ENCODE results near the gene PLA2G2C. TPM values are rescaled to one million over a fixed set of nuclear protein-coding genes. Genes with fewer than 3 reads are reported as not detected.
"Not testable (repeated sequence)": the region's sequence is repeated elsewhere in the genome, so short reads cannot be mapped to it uniquely, and the experiment has no call there.

The PLA2G2C gene
- not detected for total RNA-seq

DNA sequence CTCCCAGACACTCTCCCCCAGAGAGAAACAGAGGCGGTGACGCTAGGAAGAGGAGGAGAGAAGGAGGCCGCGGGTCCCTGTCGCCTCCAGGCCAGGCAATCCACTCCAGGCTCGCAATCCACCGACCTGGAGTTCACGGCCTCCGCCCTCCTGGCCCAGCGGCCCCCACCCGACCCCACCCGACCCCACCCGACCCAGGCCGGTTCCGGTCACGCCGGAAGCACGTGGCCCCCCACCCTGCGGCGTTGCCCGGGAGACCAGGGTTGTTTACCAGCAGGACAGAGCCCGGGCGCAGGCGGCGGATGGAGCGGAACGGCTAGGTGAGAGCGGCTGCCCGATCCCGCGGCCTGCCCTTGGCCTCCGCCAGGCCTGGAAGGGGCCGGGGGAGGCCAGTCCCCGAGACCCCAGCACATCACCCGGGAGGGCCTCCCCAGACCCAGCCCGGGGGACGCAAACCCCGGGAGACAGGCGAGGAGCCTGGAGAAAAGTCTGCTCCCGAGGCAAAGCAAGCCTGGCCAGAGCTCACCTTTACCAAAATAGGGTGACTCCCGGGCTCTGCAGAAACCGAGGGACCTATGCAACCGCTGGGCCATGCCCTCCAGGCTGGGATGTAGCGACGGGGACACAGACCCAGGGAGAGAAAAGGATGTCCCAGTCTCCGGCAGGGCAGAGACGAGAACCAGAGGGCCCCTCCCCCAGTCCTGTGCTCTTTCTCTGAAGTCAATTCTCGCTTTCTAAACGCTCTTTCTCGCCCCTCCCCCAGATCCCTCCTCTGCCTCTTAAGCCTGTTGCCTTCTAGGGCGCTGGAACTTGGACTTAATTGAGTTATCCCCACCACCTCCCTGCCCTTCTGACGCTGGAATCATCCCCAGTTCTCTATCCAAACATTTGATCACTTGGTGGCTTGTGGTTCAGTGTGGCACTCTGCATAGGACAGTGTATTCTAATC lies at the start of gene PLA2G2C, which contains the start of gene UBXN10:
Gene PLA2G2C, minus strand, starts transcription at position 685 of the 949 bp plus-strand sequence. CDS start 9,155 bp downstream, outside the sequence.
Gene UBXN10, plus strand, starts transcription at position 263 of the 949 bp plus-strand sequence. CDS start 4,466 bp downstream, outside the sequence.
- peak; percentile 43 for ATAC-seq (ENCODE audit: low read depth)
- H3K36me3 Mint-ChIP-seq: peaks cover 2% of the 10 kb centered on the region
- peak within 1 kb of the TSS; percentile 81 for H3K4me3 Mint-ChIP-seq
- POLR2A ChIA-PET: no interaction called here
- peak within 1 kb of the TSS; percentile 85 for H3K27ac Mint-ChIP-seq
- peaks cover 43% of the 10 kb centered on the region for H3K4me1 Mint-ChIP-seq
- peaks cover 33% of the 10 kb centered on the region for H3K27me3 Mint-ChIP-seq
- peak; percentile 76 for DNase-seq
- no peaks in the 10 kb centered on the region for H3K9me3 Mint-ChIP-seq

GRCh38 chr1:20234788-20235535 lies 48.6 kb upstream of the PLA2G2C start:
- no peak for DNase-seq
- no peak overlapping the region for H3K4me3 Mint-ChIP-seq

GRCh38 chr1:20233866-20234265 lies 47.5 kb upstream of the PLA2G2C start:
- no peak for ATAC-seq (ENCODE audit: low read depth)
- Mint-ChIP-seq H3K27ac (no peak overlapping the region), H3K36me3 (no peaks in the 10 kb centered on the region), H3K4me1 (no peaks in the 10 kb centered on the region), H3K27me3 (peaks cover 40% of the 10 kb centered on the region), H3K4me3 (no peak overlapping the region), H3K9me3 (no peaks in the 10 kb centered on the region)
- DNase-seq: no peak
- POLR2A ChIA-PET: no interaction called here

More at GRCh38 chr1:20234788-20235535, 48.6 kb upstream of the PLA2G2C start:
- Mint-ChIP-seq H3K36me3 (no peaks in the 10 kb centered on the region), H3K4me1 (no peaks in the 10 kb centered on the region), H3K27me3 (peaks cover 45% of the 10 kb centered on the region), H3K27ac (peak overlapping the region; percentile 1), H3K9me3 (no peaks in the 10 kb centered on the region)
- POLR2A ChIA-PET: no interaction called here
- ATAC-seq (ENCODE audit: low read depth): no peak

DNA sequence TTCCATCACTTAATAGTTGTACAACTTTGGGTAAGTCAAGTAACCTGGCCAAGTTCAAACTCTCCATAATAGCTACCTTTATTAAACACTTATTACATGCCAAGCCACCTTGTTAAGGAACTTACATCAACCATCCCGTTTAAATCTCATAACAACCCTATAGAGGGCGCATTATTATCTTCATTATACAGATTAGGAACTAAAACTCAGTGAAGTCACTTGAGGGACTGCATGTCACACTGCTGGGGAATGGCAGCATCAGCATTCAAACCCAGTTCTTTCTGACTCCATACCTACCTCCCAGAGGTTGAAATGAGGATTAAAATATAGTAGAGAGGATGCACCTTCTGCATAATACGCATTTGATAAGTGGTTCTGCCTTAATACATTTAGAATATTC lies 47.1 kb upstream of the PLA2G2C start:
- Mint-ChIP-seq H3K4me3 (no peak overlapping the region), H3K27me3 (peaks cover 43% of the 10 kb centered on the region), H3K4me1 (no peaks in the 10 kb centered on the region), H3K27ac (no peak overlapping the region), H3K36me3 (no peaks in the 10 kb centered on the region), H3K9me3 (no peaks in the 10 kb centered on the region)
- DNase-seq (no peak), ATAC-seq (ENCODE audit: low read depth) (no peak)
- POLR2A ChIA-PET: no interaction called here

GRCh38 chr1:20232564-20232963 lies 46.2 kb upstream of the PLA2G2C start:
- ATAC-seq (ENCODE audit: low read depth); POLR2A ChIA-PET: not testable (repeated sequence)

GRCh38 chr1:20229171-20229570 lies 42.9 kb upstream of the PLA2G2C start:
- Mint-ChIP-seq H3K4me1 (no peaks in the 10 kb centered on the region), H3K36me3 (no peaks in the 10 kb centered on the region), H3K27ac (no peak overlapping the region), H3K27me3 (peaks cover 51% of the 10 kb centered on the region), H3K4me3 (no peak overlapping the region), H3K9me3 (no peaks in the 10 kb centered on the region)
- ATAC-seq (ENCODE audit: low read depth) (no peak), DNase-seq (no peak)
- POLR2A ChIA-PET: no interaction called here

More at GRCh38 chr1:20232564-20232963, 46.2 kb upstream of the PLA2G2C start:
- H3K27me3 Mint-ChIP-seq: peaks cover 51% of the 10 kb centered on the region
- H3K4me3 Mint-ChIP-seq, H3K36me3 Mint-ChIP-seq, H3K4me1 Mint-ChIP-seq, H3K27ac Mint-ChIP-seq, H3K9me3 Mint-ChIP-seq, DNase-seq: not testable (repeated sequence)

GRCh38 chr1:20228314-20228825 lies 42.1 kb upstream of the PLA2G2C start:
- no peak overlapping the region for H3K4me3 Mint-ChIP-seq
- no peaks in the 10 kb centered on the region for H3K36me3 Mint-ChIP-seq
- H3K27ac Mint-ChIP-seq: no peak overlapping the region
- DNase-seq (no peak), ATAC-seq (ENCODE audit: low read depth) (no peak)
- peaks cover 51% of the 10 kb centered on the region for H3K27me3 Mint-ChIP-seq
- POLR2A ChIA-PET: no interaction called here
- H3K9me3 Mint-ChIP-seq: no peaks in the 10 kb centered on the region
- H3K4me1 Mint-ChIP-seq: no peaks in the 10 kb centered on the region

DNA sequence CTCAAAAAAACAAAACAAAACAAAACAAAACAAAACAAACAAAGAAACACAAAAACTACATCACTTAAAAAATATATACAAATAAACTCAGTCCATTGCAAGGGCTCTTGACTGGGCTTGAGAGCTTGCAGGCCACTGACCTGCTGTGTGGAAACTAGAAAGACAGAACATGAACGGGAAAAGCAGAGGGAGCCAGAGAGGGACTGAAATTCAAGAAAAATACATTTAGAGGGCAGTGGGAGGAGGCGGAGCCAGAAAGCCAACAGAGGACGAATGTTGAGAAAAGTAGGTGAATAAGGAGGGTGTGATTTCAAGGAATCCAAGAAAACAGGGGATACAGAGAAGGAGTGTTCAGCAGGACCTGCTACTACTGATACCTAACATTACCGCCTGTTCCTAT lies 41.4 kb upstream of the PLA2G2C start:
- Mint-ChIP-seq H3K4me1 (no peaks in the 10 kb centered on the region), H3K9me3 (no peaks in the 10 kb centered on the region), H3K36me3 (no peaks in the 10 kb centered on the region), H3K27me3 (peaks cover 54% of the 10 kb centered on the region), H3K27ac (no peak overlapping the region), H3K4me3 (no peak overlapping the region)
- POLR2A ChIA-PET: no interaction called here
- no peak for ATAC-seq (ENCODE audit: low read depth)
- DNase-seq: no peak

DNA sequence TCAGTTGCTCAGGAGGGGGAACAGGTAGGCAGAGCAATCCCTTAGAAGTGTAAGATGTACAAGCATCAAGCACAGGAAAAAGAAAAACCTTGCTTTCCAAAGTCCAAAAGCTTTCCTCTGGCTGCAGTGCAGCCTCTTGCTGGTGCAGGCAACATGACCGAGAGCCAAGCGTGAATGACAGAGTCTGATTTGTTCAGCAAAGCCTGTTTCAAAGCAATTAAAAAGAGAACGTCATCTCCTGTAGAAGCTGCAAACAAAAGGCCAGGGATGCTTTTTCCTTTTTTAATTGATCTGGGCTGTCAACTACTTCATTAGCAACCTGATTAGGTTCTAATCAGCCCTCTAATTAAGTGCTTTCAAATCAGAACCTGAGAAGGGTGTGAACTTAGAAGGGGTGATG lies 38.2 kb upstream of the PLA2G2C start:
- Mint-ChIP-seq H3K27ac (no peak overlapping the region), H3K36me3 (no peaks in the 10 kb centered on the region), H3K9me3 (no peaks in the 10 kb centered on the region), H3K4me3 (no peak overlapping the region), H3K27me3 (peaks cover 48% of the 10 kb centered on the region), H3K4me1 (no peaks in the 10 kb centered on the region)
- ATAC-seq (ENCODE audit: low read depth) (no peak), DNase-seq (no peak)
- POLR2A ChIA-PET: no interaction called here

DNA sequence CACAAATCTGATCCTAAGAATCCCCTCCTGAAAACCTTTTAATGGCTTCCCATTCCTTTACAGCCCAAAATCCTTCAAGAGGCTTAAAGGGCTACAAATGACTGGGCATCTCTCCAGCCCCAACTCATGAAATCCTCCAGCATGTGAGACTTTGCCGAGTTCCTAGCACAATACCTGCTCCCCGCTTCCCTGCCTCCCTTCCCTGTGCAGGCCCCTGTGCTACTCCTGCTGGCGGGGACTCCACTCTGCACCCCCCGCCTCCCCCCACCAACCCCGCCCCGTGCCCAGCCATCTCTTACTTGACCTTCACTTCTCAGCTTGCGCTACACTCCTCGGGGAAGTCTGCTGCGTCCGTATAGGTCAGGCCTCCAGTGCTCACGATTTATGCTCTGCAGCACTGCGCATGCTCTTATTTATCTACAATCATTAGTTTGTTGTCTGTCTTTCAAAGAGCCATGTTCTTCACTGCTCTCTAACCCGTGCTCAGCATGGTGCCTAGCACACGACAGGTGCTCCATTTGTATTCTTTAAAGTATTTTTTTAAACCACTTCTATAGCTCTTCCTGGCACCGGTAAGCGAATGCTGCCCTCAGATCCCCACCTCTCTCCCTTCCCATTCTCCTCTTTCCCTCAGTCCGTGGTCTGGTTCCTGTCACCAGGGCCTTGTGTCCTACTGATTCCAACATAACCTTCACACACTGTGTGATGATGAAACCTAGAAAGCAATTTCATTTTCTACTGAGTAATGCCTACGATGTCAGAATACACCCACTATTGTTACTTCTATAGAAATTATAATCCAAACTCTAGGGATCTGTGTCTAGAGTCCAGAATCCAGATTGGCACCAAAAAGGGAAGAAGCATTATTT lies 37.5 kb upstream of the PLA2G2C start:
- ATAC-seq (ENCODE audit: low read depth) (no peak), DNase-seq (no peak)
- Mint-ChIP-seq H3K36me3 (no peaks in the 10 kb centered on the region), H3K9me3 (no peaks in the 10 kb centered on the region), H3K4me1 (no peaks in the 10 kb centered on the region), H3K27ac (no peak overlapping the region), H3K4me3 (no peak overlapping the region), H3K27me3 (peaks cover 53% of the 10 kb centered on the region)
- POLR2A ChIA-PET: no interaction called here

GRCh38 chr1:20223106-20223505 lies 36.8 kb upstream of the PLA2G2C start:
- H3K36me3 Mint-ChIP-seq: no peaks in the 10 kb centered on the region
- no peak overlapping the region for H3K4me3 Mint-ChIP-seq
- H3K27me3 Mint-ChIP-seq: peaks cover 50% of the 10 kb centered on the region
- H3K4me1 Mint-ChIP-seq: no peaks in the 10 kb centered on the region
- ATAC-seq (ENCODE audit: low read depth) (no peak), DNase-seq (no peak)
- H3K9me3 Mint-ChIP-seq: no peaks in the 10 kb centered on the region
- H3K27ac Mint-ChIP-seq: no peak overlapping the region
- POLR2A ChIA-PET: no interaction called here

DNA sequence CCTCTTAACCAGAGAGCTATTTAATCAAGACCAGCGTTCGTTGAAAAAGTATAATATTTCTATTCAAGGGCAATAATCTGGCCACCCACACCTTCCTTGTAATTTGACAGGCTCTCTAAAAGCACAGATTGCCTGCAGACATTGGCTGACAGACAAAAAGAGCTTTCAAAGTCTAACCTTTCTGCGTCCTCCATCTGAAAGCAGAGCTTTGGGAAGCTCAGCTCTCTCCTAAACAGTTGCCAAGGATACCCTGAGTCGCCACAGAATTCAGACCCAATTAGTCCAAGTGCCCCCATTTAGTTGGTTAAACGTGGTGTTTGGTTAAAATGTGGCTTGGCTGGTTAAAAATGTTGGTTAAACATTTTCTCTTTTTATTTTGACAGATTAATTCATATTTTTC lies 33.7 kb upstream of the PLA2G2C start:
- no peaks in the 10 kb centered on the region for H3K36me3 Mint-ChIP-seq
- H3K27me3 Mint-ChIP-seq: peaks cover 47% of the 10 kb centered on the region
- no peak overlapping the region for H3K27ac Mint-ChIP-seq
- no peak overlapping the region for H3K4me3 Mint-ChIP-seq
- POLR2A ChIA-PET: no interaction called here
- no peaks in the 10 kb centered on the region for H3K4me1 Mint-ChIP-seq
- H3K9me3 Mint-ChIP-seq: no peaks in the 10 kb centered on the region
- DNase-seq (no peak), ATAC-seq (ENCODE audit: low read depth) (no peak)

GRCh38 chr1:20219053-20219452 lies 32.7 kb upstream of the PLA2G2C start:
- DNase-seq; H3K36me3 Mint-ChIP-seq; POLR2A ChIA-PET; ATAC-seq (ENCODE audit: low read depth); H3K4me3 Mint-ChIP-seq; H3K9me3 Mint-ChIP-seq; H3K27ac Mint-ChIP-seq; H3K4me1 Mint-ChIP-seq: not testable (repeated sequence)
- peaks cover 44% of the 10 kb centered on the region for H3K27me3 Mint-ChIP-seq

Measured in activated naive CD8-positive, alpha-beta T cell treated with anti-CD3 and anti-CD28 coated beads, Interleukin-2, amount 10 ng/mL, durations not matched to agents 7 days and 5 days (primary cell).